Upper lobe of right lung (tissue), 1 donor: ENCODE measurements around the gene CKS2. TPM values are rescaled to one million over a fixed set of nuclear protein-coding genes. Genes with fewer than 3 reads are reported as not detected.

Experiments used
- ATAC-seq: fragments of 200-7000 bp; cut with Tn5 transposase; one replicate; pipeline ENCODE4 v1.9.1; 2020; ENCODE audit warnings: mild to moderate bottlenecking, moderate library complexity
- DNase-seq: peaks from one replicate; pipeline ENCODE4 v3.0.0-alpha.2; 2020
- H3K27ac ChIP-seq: fragments of 200-600 bp; one replicate; pipeline ENCODE4 v1.8.0; 2022
- H3K27me3 ChIP-seq: fragments of 200-600 bp; one replicate; pipeline ENCODE4 v1.8.0; 2022; ENCODE audit warnings: mild to moderate bottlenecking
- H3K36me3 ChIP-seq: fragments of 200-600 bp; one replicate; pipeline ENCODE4 v1.8.0; 2022
- H3K4me1 ChIP-seq: fragments of 200-600 bp; one replicate; pipeline ENCODE4 v1.8.0; 2022
- H3K4me3 ChIP-seq: fragments of 200-600 bp; one replicate; pipeline ENCODE4 v1.8.0; 2022; ENCODE audit warnings: mild to moderate bottlenecking
- H3K9me3 ChIP-seq: fragments of 200-600 bp; one replicate; pipeline ENCODE4 v1.8.0; 2022
- CTCF ChIP-seq: fragments of 200-600 bp; IDR thresholded peaks from one replicate; pipeline ENCODE4 v1.8.0; 2022; ENCODE audit warnings: antibody characterized with exemption
- intact Hi-C: fragments of 100-400 bp; cut with DNase I; formaldehyde crosslinking; loops from one replicate; pipeline ENCODE4 v1.11.0; 2022
- microRNA-seq: library from miRNA; unstranded; fragments of <30 nt; microRNA quantifications from one replicate; pipeline ENCODE4 v1.2.0, GENCODE V29; 2020; ENCODE audit warnings: borderline microRNAs expressed
- total RNA-seq: library from RNA; stranded (reverse); fragmentation: NEBNext Ultra II Directional; extraction: Animal tissue kit (Norgen Biotek cat#: 25700); gene quantifications from one replicate; pipeline ENCODE4 v1.2.1, GENCODE V29; 2021
- donor health status: DM: no; HTN: yes; CAD: no; lungs with severe emphysema.

Gene CKS2
- total RNA-seq, 1 donor from 2014 or later = 15.0 TPM

- no peaks in the 10 kb centered on the region for H3K9me3 ChIP-seq
- ATAC-seq = peak; percentile 8
- H3K36me3 ChIP-seq = peaks cover 28% of the 10 kb centered on the region
- no peak overlapping the region for H3K27ac ChIP-seq
- no peak overlapping the region for H3K4me3 ChIP-seq
- H3K27me3 ChIP-seq = no peaks in the 10 kb centered on the region
- intact Hi-C loops = no loop called here
- peaks cover 7% of the 10 kb centered on the region for H3K4me1 ChIP-seq
- peak; percentile 55 for DNase-seq
- no peak for TF ChIP-seq CTCF
Observed at GRCh38 chr9:89364666-89365531, 53.9 kb downstream of the CKS2 start.

- DNase-seq (no peak), ATAC-seq (no peak)
- intact Hi-C loops = no loop called here
- H3K36me3 ChIP-seq = peaks cover 22% of the 10 kb centered on the region
- H3K27me3 ChIP-seq = no peaks in the 10 kb centered on the region
- H3K27ac ChIP-seq = no peak overlapping the region
- no peak for TF ChIP-seq CTCF
- H3K9me3 ChIP-seq = no peaks in the 10 kb centered on the region
- no peak overlapping the region for H3K4me3 ChIP-seq
- peaks cover 1% of the 10 kb centered on the region for H3K4me1 ChIP-seq
Observed at GRCh38 chr9:89365532-89365912, 54.5 kb downstream of the CKS2 start.

Small RNAs within 50 kb of the gene (microRNA-seq; reads per million reads assigned to microRNA genes)
- not detected for gene MIR3153

Other genes starting within 250 kb of the CKS2 start
- gene SHC3, start 132.4 kb upstream of the CKS2 start, total RNA-seq = 12.9 TPM
- gene SECISBP2, start 7.3 kb downstream of the CKS2 start, total RNA-seq = 58.0 TPM
- gene SEMA4D, start 186.9 kb downstream of the CKS2 start, total RNA-seq = 46.2 TPM